ENCODE measurements around the gene CRACR2B. TPM values are rescaled to one million over a fixed set of nuclear protein-coding genes. Genes with fewer than 3 reads are reported as not detected.

Gene CRACR2B
- total RNA-seq, 1 experiment from 2014 or later = 11.8 TPM

DNA sequence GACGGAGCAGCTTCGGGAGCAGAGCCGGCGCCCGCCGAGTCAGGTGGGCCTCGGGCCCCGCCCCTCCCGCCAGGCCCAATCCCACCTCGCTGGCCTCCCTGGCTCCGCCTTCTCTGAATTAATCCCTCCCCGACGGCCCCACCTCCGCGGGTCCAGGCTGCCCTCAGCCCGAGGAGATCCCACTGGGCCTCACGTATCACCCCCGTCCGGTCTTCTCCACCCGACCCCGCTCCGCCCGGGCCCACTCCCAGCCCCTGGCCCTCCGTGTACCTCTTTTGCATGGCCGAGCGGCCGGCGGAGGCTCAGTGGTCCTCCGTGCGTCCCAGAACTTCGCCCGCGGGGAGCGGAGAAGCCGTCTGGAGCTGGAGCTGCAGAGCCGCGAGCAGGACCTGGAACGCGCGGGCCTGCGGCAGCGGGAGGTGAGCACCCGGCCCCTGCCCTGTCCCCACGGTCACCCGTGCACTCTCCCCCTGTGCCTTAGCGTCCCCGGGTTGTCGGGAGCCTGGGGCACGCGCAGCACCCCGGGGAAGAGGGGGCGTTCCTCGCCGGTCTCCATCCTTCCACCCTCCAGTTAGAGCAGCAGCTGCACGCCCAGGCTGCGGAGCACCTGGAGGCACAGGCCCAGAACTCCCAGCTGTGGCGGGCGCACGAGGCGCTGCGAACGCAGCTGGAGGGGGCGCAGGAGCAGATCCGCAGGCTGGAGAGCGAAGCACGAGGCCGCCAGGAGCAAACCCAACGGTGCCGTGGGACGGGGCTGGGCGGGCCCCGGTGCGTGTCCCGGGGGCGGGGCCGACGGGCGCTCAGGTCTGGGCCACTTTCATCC is 2.8 kb downstream of the CRACR2B start:
- BruUV-seq (replicated peaks) = no TSS peak
- Histone ChIP-seq H3K9me2 (ENCODE audit: insufficient read depth) (no peaks in the 10 kb centered on the region), H4K20me1 (ENCODE audit: insufficient read depth) (peaks cover 6% of the 10 kb centered on the region; the same call in 1 of the 2 replicates), H3K9me3 (ENCODE audit: control insufficient read depth in 1 of 2, insufficient read depth in 1 of 2, low read depth in 1 of 2, low read length in 2 of 2) (no peaks in the 10 kb centered on the region), H3K4me1 (ENCODE audit: control insufficient read depth in 1 of 2, insufficient read depth in 2 of 2, low read length in 2 of 2) (peaks cover 35 to 62% of the 10 kb centered on the region in 2 experiments), H3K9ac (ENCODE audit: low read length) (no peak overlapping the region), H3K27me3 (ENCODE audit: insufficient read depth, low read length) (no peaks in the 10 kb centered on the region), H2AFZ (ENCODE audit: low read depth, low read length, poor library complexity, severe bottlenecking) (no peak overlapping the region), H3K4me3 (replicated peaks in 1 of 2; ENCODE audit: low read depth in 1 of 2, low read length in 2 of 2) (no peak overlapping the region), H3K36me3 (ENCODE audit: control insufficient read depth in 1 of 2, insufficient read depth in 2 of 2, low read length in 2 of 2) (no peaks in the 10 kb centered on the region), H3K79me2 (ENCODE audit: insufficient read depth, low read length) (peaks cover 32% of the 10 kb centered on the region), H3K27ac (ENCODE audit: low read depth, low read length) (no peak overlapping the region; the same call in 1 of the 2 replicates), H3K4me2 (ENCODE audit: low read length) (no peak overlapping the region)
- DNase-seq (ENCODE audit: low read depth, low spot score) (no peak), ATAC-seq (no peak)
- ChIA-PET POLR2A (interaction anchor here (0.9 to 1.4 kb wide), 3 partner anchors 8 to 12 kb away, joined by 3 to 12 read pairs (median 3); partner anchors contain the start of genes PNPLA2, POLR2L and TSPAN4), RAD21 (ENCODE audit: low non-redundant PET in 1 of 2, low total read pairs in 2 of 2, uncharacterized antibody in 2 of 2, unreplicated experiment in 2 of 2) (no interaction called here), CTCF (no interaction called here)
- intact Hi-C loops (cut with micrococcal nuclease) = no loop called here
- TF ChIP-seq JUND (IDR thresholded peaks at IDR 0.05) = no peak
- no peak for TF ChIP-seq YY1 (IDR thresholded peaks at IDR 0.05; ENCODE audit: extremely low read depth, insufficient replicate concordance, low read depth, low read length)
- no peak for TF ChIP-seq POLR2AphosphoS5 (IDR thresholded peaks at IDR 0.05; ENCODE audit: low read depth, low read length)
- TF ChIP-seq ZFX (IDR thresholded peaks at IDR 0.05) = no peak; the same call in 1 of the 2 replicates
- no peak for TF ChIP-seq ATF3 (IDR thresholded peaks at IDR 0.05)
- no peak for TF ChIP-seq SP1 (IDR thresholded peaks at IDR 0.05; ENCODE audit: low read depth)
- no peak for TF ChIP-seq SRF (IDR thresholded peaks at IDR 0.05; ENCODE audit: low read depth)
- TF ChIP-seq POLR2A (IDR thresholded peaks at IDR 0.05; ENCODE audit: borderline replicate concordance, extremely low read depth, insufficient read depth, insufficient read length) = no peak
- no peak for TF ChIP-seq SIN3A (IDR thresholded peaks at IDR 0.05; ENCODE audit: low read depth)

Data from HCT116 (cell line).